Stimulated activated CD4-positive, alpha-beta T cell treated with anti-CD3 and anti-CD28 coated beads, Interleukin-4, amount 100 ng/mL, for 1 hour (primary cell): Measurements from ENCODE around the gene PDGFRB.
"Not testable (repeated sequence)": the region's sequence is repeated elsewhere in the genome, so short reads cannot be mapped to it uniquely, and the experiment has no call there.

Source experiments
- DNase-seq: peaks from one replicate; pipeline ENCODE4 v3.0.0-alpha.2; 2020

PDGFRB gene

GRCh38 chr5:150112201-150113046, 43.2 kb downstream of the PDGFRB start:
- no peak for DNase-seq

- DNase-seq, result no peak
Measured at GRCh38 chr5:150111122-150111521, 44.5 kb downstream of the PDGFRB start.

GRCh38 chr5:150109921-150110320, 45.7 kb downstream of the PDGFRB start:
- no peak for DNase-seq

GRCh38 chr5:150108711-150109514, 46.7 kb downstream of the PDGFRB start:
- DNase-seq, result no peak

- DNase-seq, result no peak
Measured at GRCh38 chr5:150107909-150108447, 47.7 kb downstream of the PDGFRB start.

- no peak for DNase-seq
Measured at GRCh38 chr5:150106674-150107426, 48.8 kb downstream of the PDGFRB start.

- no peak for DNase-seq
Measured at GRCh38 chr5:150105928-150106615, 49.6 kb downstream of the PDGFRB start.

- no peak for DNase-seq
Measured at GRCh38 chr5:150104550-150104870, 51.1 kb downstream of the PDGFRB start.

- no peak for DNase-seq
Measured at GRCh38 chr5:150103678-150104549, 51.7 kb downstream of the PDGFRB start.

- DNase-seq, result no peak
Measured at GRCh38 chr5:150101023-150101422, 54.6 kb downstream of the PDGFRB start.

GRCh38 chr5:150097152-150097551, 58.5 kb downstream of the PDGFRB start:
- DNase-seq, result no peak

GRCh38 chr5:150092159-150092787, 63.4 kb downstream of the PDGFRB start:
- DNase-seq, result no peak

- DNase-seq, result no peak
Measured at GRCh38 chr5:150085950-150086715, 69.5 kb downstream of the PDGFRB start, which contains the start of gene CSF1R. CSF1R (minus strand) TSS chr5:150086554; CDS start chr5:150086427, 127 bp downstream.

GRCh38 chr5:150085191-150085912, 70.3 kb downstream of the PDGFRB start:
- DNase-seq, result no peak

- not testable (repeated sequence) for DNase-seq
Measured at GRCh38 chr5:150084754-150085153, 70.9 kb downstream of the PDGFRB start.

- DNase-seq, result no peak
Measured at GRCh38 chr5:150082889-150083288, 72.8 kb downstream of the PDGFRB start.

GRCh38 chr5:150082374-150082773, 73.3 kb downstream of the PDGFRB start:
- no peak for DNase-seq

GRCh38 chr5:150081541-150082283, 73.9 kb downstream of the PDGFRB start:
- DNase-seq, result no peak
